ENCODE results near the gene PELI2.

Gene PELI2

DNA sequence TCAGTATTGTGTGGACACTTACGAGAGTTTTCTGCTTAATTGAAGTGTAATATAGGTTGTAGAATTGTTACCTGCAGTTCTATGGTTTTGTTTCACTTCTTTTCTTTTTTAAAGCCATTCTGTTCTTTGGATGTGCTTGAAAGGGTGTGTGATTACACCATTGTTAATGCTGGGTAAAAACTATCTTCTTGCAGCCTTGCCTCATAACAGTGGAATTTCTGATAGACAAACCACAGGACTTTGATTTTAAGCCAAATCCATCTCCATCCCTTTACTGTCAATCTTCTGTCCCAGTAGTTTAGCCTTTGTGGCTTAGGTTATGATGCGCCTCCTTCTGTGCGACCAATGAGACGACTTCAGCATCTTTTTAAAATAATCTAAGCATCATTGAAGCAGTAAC is 182.3 kb downstream of the PELI2 start:
- in situ Hi-C loops (cut with HindIII; ENCODE audit: low sequenced_read_pairs) = no loop called here
- DNase-seq (ENCODE audit: low read depth) = peak; percentile 48
- TF ChIP-seq, protein P1, sequence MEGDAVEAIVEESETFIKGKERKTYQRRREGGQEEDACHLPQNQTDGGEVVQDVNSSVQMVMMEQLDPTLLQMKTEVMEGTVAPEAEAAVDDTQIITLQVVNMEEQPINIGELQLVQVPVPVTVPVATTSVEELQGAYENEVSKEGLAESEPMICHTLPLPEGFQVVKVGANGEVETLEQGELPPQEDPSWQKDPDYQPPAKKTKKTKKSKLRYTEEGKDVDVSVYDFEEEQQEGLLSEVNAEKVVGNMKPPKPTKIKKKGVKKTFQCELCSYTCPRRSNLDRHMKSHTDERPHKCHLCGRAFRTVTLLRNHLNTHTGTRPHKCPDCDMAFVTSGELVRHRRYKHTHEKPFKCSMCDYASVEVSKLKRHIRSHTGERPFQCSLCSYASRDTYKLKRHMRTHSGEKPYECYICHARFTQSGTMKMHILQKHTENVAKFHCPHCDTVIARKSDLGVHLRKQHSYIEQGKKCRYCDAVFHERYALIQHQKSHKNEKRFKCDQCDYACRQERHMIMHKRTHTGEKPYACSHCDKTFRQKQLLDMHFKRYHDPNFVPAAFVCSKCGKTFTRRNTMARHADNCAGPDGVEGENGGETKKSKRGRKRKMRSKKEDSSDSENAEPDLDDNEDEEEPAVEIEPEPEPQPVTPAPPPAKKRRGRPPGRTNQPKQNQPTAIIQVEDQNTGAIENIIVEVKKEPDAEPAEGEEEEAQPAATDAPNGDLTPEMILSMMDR (IDR thresholded peaks at IDR 0.05; ENCODE audit: low read depth, low read length, missing control alignments) = no peak

DNA sequence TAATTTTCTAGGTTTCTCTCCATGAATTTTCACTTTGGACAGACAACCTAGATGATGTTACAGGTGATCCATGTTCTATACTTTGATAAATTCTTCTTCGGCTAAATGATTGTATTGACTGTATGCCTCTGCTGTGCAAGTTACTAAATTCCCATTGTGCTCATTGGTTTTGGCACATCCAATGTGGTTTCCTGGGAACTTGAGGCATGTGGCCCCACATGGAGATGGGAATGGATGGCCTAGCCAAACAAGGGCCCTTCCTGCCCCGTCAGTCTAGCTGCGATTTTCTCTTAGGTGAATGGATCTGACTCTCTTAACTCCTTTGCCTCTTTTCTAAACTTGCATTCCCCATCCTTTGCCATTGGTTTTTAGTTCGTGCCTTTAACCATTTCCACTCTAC is 186.2 kb downstream of the PELI2 start:
- no peak overlapping the region for H3K4me3 ChIP-seq (ENCODE audit: low read depth, low read length)
- DNase-seq (ENCODE audit: low read depth) = peak; percentile 84
- TF ChIP-seq, protein P1 (IDR thresholded peaks at IDR 0.05; ENCODE audit: low read depth, low read length, missing control alignments) = no peak
- in situ Hi-C loops (cut with HindIII; ENCODE audit: low sequenced_read_pairs) = no loop called here

More for the DNA sequence above, 182.3 kb downstream of the PELI2 start:
- H3K4me3 ChIP-seq (ENCODE audit: low read depth, low read length) = no peak overlapping the region

DNA sequence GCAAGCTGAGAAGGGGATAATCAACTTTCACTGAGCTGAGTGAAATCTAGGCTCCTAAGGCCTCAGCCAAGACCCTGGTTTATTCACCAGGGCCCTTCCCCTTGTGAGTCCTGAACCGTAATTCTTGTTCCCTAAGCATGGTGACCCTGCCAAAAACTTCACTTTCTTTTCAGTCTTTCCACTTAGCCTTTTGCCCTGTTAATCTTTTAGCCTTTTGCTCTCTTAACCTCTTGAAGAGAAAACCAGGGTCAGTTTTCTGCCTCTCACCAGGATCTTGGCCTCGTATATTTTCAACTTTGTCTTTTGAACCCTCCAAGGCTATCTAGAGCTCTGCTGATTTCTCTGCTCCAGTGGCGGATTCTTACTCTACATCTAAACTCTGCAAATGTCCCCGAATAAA is 191.0 kb downstream of the PELI2 start:
- no peak overlapping the region for H3K4me3 ChIP-seq (ENCODE audit: low read depth, low read length)
- in situ Hi-C loops (cut with HindIII; ENCODE audit: low sequenced_read_pairs) = no loop called here
- TF ChIP-seq, protein P1 (IDR thresholded peaks at IDR 0.05; ENCODE audit: low read depth, low read length, missing control alignments) = no peak
- no peak for DNase-seq (ENCODE audit: low read depth)

DNA sequence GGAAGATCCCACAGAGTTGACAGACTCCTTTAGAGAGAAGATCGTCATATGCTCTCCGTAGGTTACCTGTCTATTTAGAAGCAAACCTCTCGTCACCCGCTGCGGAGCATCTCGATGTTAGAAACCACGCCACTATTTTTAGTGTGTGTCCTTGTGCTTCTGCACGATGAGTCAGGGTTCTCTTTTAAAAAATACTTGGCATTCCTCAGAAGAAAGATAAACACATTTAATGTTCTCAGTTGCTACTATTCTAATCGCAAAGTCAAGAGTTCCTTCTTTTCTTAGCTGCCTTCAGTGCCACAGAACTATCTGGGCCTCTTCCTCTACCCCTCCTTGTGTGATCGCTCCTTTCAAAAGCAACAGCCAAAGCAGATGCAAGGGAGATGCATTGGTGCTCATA is 192.4 kb downstream of the PELI2 start:
- in situ Hi-C loops (cut with HindIII; ENCODE audit: low sequenced_read_pairs) = no loop called here
- DNase-seq (ENCODE audit: low read depth) = no peak
- no peak overlapping the region for H3K4me3 ChIP-seq (ENCODE audit: low read depth, low read length)
- TF ChIP-seq, protein P1 (IDR thresholded peaks at IDR 0.05; ENCODE audit: low read depth, low read length, missing control alignments) = no peak

DNA sequence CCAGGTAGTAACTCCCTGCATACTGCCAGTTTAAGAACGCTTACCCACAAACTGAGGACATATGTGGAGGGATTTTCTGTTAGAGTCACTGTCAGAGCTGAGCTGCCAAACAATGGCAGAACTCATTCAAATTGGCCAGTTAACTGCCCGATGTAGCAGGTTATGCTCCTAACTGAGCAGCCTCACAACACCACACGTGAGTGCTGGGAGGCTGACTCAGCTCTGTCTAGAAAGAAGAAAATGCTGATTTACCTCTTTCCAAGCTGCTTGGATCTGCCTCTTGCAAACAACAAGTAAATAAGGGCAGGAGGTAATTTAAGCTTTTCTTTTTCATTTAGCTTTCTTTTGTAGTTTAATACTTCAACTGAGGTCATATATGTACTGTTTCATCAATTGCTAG is 195.6 kb downstream of the PELI2 start:
- TF ChIP-seq, protein P1 (IDR thresholded peaks at IDR 0.05; ENCODE audit: low read depth, low read length, missing control alignments) = no peak

GRCh38 chr14:56318393-56319115 is 200.3 kb downstream of the PELI2 start:
- no peak for DNase-seq (ENCODE audit: low read depth)
- TF ChIP-seq, protein P1 (IDR thresholded peaks at IDR 0.05; ENCODE audit: low read depth, low read length, missing control alignments) = no peak
- in situ Hi-C loops (cut with HindIII; ENCODE audit: low sequenced_read_pairs) = no loop called here
- no peak overlapping the region for H3K4me3 ChIP-seq (ENCODE audit: low read depth, low read length)

More for the DNA sequence above, 195.6 kb downstream of the PELI2 start:
- H3K4me3 ChIP-seq (ENCODE audit: low read depth, low read length) = no peak overlapping the region
- DNase-seq (ENCODE audit: low read depth) = no peak
- in situ Hi-C loops (cut with HindIII; ENCODE audit: low sequenced_read_pairs) = no loop called here
